ENCODE measurements around the gene SMPX.
A peak's percentile ranks its signal among the peaks of the same experiment; 100 is the strongest.
"Not testable (repeated sequence)": the region's sequence is repeated elsewhere in the genome, so short reads cannot be mapped to it uniquely, and the experiment has no call there.

The SMPX gene

GRCh38 chrX:21757960-21758359, at the start of gene SMPX:
TSS of gene SMPX (minus strand) at chrX:21758116. CDS start at chrX:21754290, 3,826 bp downstream.
- DNase-seq (ENCODE audit: extremely low read depth in 1 of 2, low read depth in 1 of 2) = no peak

GRCh38 chrX:21806691-21807090, 48.8 kb upstream of the SMPX start:
- DNase-seq (ENCODE audit: extremely low read depth in 1 of 2, low read depth in 1 of 2) = no peak

GRCh38 chrX:21802839-21803238, 44.9 kb upstream of the SMPX start:
- no peak for DNase-seq (ENCODE audit: extremely low read depth in 1 of 2, low read depth in 1 of 2)

GRCh38 chrX:21802054-21802670, 44.2 kb upstream of the SMPX start:
- DNase-seq (ENCODE audit: extremely low read depth in 1 of 2, low read depth in 1 of 2) = no peak

- DNase-seq (ENCODE audit: extremely low read depth in 1 of 2, low read depth in 1 of 2) = no peak
Observed at GRCh38 chrX:21800344-21800770, 42.4 kb upstream of the SMPX start.

GRCh38 chrX:21799767-21800166, 41.9 kb upstream of the SMPX start:
- DNase-seq (ENCODE audit: extremely low read depth in 1 of 2, low read depth in 1 of 2) = no peak

GRCh38 chrX:21798677-21799219, 40.8 kb upstream of the SMPX start:
- no peak for DNase-seq (ENCODE audit: extremely low read depth in 1 of 2, low read depth in 1 of 2)

- no peak for DNase-seq (ENCODE audit: extremely low read depth in 1 of 2, low read depth in 1 of 2)
Observed at GRCh38 chrX:21781976-21782375, 24.1 kb upstream of the SMPX start.

- DNase-seq (ENCODE audit: extremely low read depth in 1 of 2, low read depth in 1 of 2) = no peak
Observed at GRCh38 chrX:21781525-21781924, 23.6 kb upstream of the SMPX start.

GRCh38 chrX:21779095-21779494, 21.2 kb upstream of the SMPX start:
- no peak for DNase-seq (ENCODE audit: extremely low read depth in 1 of 2, low read depth in 1 of 2)

- DNase-seq (ENCODE audit: extremely low read depth in 1 of 2, low read depth in 1 of 2) = no peak
Observed at GRCh38 chrX:21778236-21778635, 20.3 kb upstream of the SMPX start.

GRCh38 chrX:21775128-21775527, 17.2 kb upstream of the SMPX start:
- DNase-seq (ENCODE audit: extremely low read depth in 1 of 2, low read depth in 1 of 2) = not testable (repeated sequence)

- DNase-seq (ENCODE audit: extremely low read depth in 1 of 2, low read depth in 1 of 2) = not testable (repeated sequence)
Observed at GRCh38 chrX:21773036-21773435, 15.1 kb upstream of the SMPX start.

- DNase-seq (ENCODE audit: extremely low read depth in 1 of 2, low read depth in 1 of 2) = no peak
Observed at GRCh38 chrX:21770631-21771321, 12.9 kb upstream of the SMPX start.

- DNase-seq (ENCODE audit: extremely low read depth in 1 of 2, low read depth in 1 of 2) = no peak
Observed at GRCh38 chrX:21766101-21766500, 8.2 kb upstream of the SMPX start.

- no peak for DNase-seq (ENCODE audit: extremely low read depth in 1 of 2, low read depth in 1 of 2)
Observed at GRCh38 chrX:21764008-21764407, 6.1 kb upstream of the SMPX start.

GRCh38 chrX:21758488-21758887, 572 bp upstream of the SMPX start:
- no peak for DNase-seq (ENCODE audit: extremely low read depth in 1 of 2, low read depth in 1 of 2)

GRCh38 chrX:21756785-21757529, 959 bp downstream of the SMPX start:
- no peak for DNase-seq (ENCODE audit: extremely low read depth in 1 of 2, low read depth in 1 of 2)

- DNase-seq (ENCODE audit: extremely low read depth in 1 of 2, low read depth in 1 of 2) = no peak
Observed at GRCh38 chrX:21749924-21750323, 8.0 kb downstream of the SMPX start.

GRCh38 chrX:21748235-21748634, 9.7 kb downstream of the SMPX start:
- no peak for DNase-seq (ENCODE audit: extremely low read depth in 1 of 2, low read depth in 1 of 2)

- DNase-seq (ENCODE audit: extremely low read depth in 1 of 2, low read depth in 1 of 2) = no peak
Observed at GRCh38 chrX:21747558-21747957, 10.4 kb downstream of the SMPX start.

- peak in 1 of 2 donors; percentile 8 for DNase-seq (ENCODE audit: extremely low read depth in 1 of 2, low read depth in 1 of 2)
Observed at GRCh38 chrX:21745756-21746155, 12.2 kb downstream of the SMPX start.

Measured in activated CD8-positive, alpha-beta memory T cell treated with anti-CD3 and anti-CD28 coated beads for 1 hour (primary cell).